HL-60 (cell line): Measurements from ENCODE around the gene NCS1.

Experiments
- DNase-seq, 2 experiments: peaks; one replicate each; pipeline ENCODE4 v3.0.0-alpha.2; 2010 to 2020; ENCODE audit warnings: low read depth in 1 of 2, low spot score in 1 of 2
- H3K27ac ChIP-seq: fragments of 250-450 bp; sonication (Bioruptor Pico); replicated peaks from 2 replicates; pipeline ENCODE4 v1.5.1; 2020; ENCODE audit warnings: mild to moderate bottlenecking, moderate library complexity
- H3K27me3 ChIP-seq: fragments of 250-450 bp; sonication (Bioruptor Pico); 2 replicates; pipeline ENCODE4 v1.5.1; 2021; ENCODE audit warnings: mild to moderate bottlenecking, moderate library complexity; ENCODE audit not compliant: insufficient read depth, poor library complexity, severe bottlenecking
- H3K4me3 ChIP-seq: replicated peaks from 2 replicates; pipeline ENCODE4 v1.5.1; 2011; ENCODE audit warnings: mild to moderate bottlenecking, control low read depth, low read length; ENCODE audit not compliant: insufficient read depth
- CTCF ChIP-seq: IDR thresholded peaks from one replicate; pipeline ENCODE4 v1.5.1; 2011; ENCODE audit warnings: low read length, control low read depth, inconsistent platforms; ENCODE audit not compliant: insufficient read depth
- GABPA ChIP-seq: IDR thresholded peaks from 2 replicates; pipeline ENCODE4 v1.6.1; 2012; ENCODE audit warnings: low read depth
- POLR2AphosphoS5 ChIP-seq: IDR thresholded peaks from 2 replicates; pipeline ENCODE4 v1.6.1; 2012; ENCODE audit warnings: low read depth
- REST ChIP-seq: IDR thresholded peaks from 2 replicates; pipeline ENCODE4 v1.6.1; 2012; ENCODE audit warnings: low read depth; ENCODE audit not compliant: insufficient replicate concordance
- SPI1 ChIP-seq: IDR thresholded peaks from 2 replicates; pipeline ENCODE4 v1.6.1; 2012; ENCODE audit warnings: low read depth, mild to moderate bottlenecking, borderline replicate concordance

The NCS1 gene

GRCh38 chr9:130209422-130209821 is 37.2 kb downstream of the NCS1 start:
- DNase-seq = no peak
- TF ChIP-seq SPI1 (no peak), REST (no peak), GABPA (no peak), POLR2AphosphoS5 (no peak), CTCF (no peak)
- Histone ChIP-seq H3K27me3 (no peaks in the 10 kb centered on the region), H3K4me3 (no peak overlapping the region), H3K27ac (no peak overlapping the region)

- H3K27me3 ChIP-seq = no peaks in the 10 kb centered on the region
- no peak overlapping the region for H3K27ac ChIP-seq
- DNase-seq = no peak
- no peak for TF ChIP-seq CTCF
- TF ChIP-seq REST = no peak
- no peak for TF ChIP-seq POLR2AphosphoS5
- TF ChIP-seq GABPA = no peak
- no peak for TF ChIP-seq SPI1
- no peak overlapping the region for H3K4me3 ChIP-seq
Measured at GRCh38 chr9:130211548-130212226, 39.5 kb downstream of the NCS1 start.

- DNase-seq = no peak
- Histone ChIP-seq H3K27me3 (no peaks in the 10 kb centered on the region), H3K4me3 (no peak overlapping the region), H3K27ac (no peak overlapping the region)
- TF ChIP-seq REST = no peak
- TF ChIP-seq CTCF = no peak
- no peak for TF ChIP-seq SPI1
- no peak for TF ChIP-seq POLR2AphosphoS5
- TF ChIP-seq GABPA = no peak
Measured at GRCh38 chr9:130212543-130213297, 40.5 kb downstream of the NCS1 start.
